Activated CD4-positive, alpha-beta T cell treated with anti-CD3 and anti-CD28 coated beads, Interleukin-2, amount 50 U/mL, for 48 hours (primary cell): ENCODE data around the gene PTPRCAP.
A peak's percentile ranks its signal among the peaks of the same experiment; 100 is the strongest.

Experiments
- DNase-seq, 2 experiments: peaks; one replicate each; pipeline ENCODE4 v3.0.0-alpha.2; 2020

The PTPRCAP gene

DNA sequence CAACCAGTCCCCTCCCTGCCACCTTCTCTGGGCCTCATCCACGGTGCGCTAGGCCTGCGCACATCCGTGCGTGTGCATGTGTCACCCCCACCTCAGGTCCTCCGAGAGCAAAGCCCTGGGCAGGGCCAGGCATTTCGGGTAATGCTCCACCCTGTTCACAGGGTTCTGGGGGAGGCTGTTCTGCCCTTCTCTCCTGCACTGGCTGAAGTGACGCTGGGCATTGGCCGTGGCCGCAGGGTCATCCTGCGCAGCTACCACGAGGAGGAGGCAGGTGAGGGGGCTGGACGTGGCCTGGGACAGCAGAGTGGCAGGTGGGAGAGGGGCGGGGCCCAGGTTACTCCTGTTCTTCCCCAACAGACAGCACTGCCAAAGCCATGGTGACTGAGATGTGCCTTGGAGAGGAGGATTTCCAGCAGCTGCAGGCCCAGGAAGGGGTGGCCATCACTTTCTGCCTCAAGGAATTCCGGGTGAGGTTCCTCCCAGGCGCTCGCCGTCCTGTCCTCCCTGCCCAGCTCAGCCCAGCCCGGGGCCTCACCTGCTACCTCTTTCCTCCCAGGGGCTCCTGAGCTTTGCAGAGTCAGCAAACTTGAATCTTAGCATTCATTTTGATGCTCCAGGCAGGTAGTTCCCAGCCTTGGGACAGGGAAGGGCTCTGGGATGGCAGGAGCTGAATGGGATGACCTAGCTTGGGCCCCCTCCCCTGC, 41.8 kb downstream of the PTPRCAP start:
- no peak for DNase-seq

DNA sequence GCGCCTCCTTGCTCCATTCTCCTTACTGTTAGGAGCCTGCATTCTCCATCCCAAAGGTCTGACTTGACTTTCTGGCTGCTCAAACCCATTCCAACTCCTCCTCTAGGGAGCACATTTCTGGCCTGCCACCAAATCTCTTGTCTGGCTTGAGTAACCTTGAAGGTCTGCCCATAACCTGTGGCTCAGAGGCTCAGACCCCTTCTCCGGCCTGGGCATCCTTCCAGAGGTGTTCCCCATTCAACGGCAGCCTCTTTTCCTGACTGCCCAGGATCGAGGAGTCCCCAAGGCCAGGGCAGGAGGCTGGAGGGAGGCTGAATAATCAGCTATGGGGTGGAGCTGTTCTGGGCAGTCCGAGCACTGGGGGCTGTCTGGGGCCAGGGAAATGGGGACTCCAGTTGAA, 43.5 kb downstream of the PTPRCAP start:
- no peak for DNase-seq

DNA sequence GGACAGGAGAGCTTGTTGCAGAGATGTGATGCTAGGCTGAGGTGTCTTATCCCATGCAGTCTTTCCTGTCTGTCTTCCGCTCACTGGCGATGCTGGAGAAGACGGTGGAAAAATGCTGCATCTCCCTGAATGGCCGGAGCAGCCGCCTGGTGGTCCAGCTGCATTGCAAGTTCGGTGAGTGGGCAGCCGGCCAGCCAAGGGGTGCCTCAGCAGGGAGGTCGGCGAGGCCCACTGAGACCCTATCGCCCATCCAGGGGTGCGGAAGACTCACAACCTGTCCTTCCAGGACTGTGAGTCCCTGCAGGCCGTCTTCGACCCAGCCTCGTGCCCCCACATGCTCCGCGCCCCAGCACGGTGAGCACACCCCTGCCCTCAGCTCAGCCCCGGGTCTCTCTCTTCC, 44.0 kb downstream of the PTPRCAP start:
- DNase-seq, result no peak

DNA sequence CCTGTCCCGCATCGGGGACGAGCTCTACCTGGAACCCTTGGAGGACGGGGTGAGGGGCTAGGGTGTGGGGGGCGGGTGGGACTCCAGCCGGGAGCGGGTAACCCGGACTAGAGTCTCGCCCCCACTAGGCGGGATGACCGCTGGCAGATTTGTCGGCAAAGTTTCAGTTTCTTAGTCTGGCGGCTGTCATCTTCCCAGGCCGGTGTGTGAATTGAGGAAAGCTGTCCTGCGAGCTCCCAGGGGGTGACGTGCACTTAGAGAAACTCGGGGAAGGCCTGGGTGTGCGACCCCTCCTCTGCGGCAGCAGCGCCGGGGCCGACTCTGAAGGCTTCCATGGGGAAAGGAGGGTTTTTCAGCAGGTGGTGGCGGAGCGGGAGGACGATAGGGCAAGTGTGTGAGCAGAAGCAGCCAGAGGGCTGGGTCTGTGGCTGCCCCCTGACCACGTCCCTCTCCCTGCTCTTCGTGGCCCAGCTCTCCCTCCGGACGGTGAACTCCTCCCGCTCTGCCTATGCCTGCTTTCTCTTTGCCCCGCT, 45.2 kb downstream of the PTPRCAP start:
- DNase-seq, result no peak

DNA sequence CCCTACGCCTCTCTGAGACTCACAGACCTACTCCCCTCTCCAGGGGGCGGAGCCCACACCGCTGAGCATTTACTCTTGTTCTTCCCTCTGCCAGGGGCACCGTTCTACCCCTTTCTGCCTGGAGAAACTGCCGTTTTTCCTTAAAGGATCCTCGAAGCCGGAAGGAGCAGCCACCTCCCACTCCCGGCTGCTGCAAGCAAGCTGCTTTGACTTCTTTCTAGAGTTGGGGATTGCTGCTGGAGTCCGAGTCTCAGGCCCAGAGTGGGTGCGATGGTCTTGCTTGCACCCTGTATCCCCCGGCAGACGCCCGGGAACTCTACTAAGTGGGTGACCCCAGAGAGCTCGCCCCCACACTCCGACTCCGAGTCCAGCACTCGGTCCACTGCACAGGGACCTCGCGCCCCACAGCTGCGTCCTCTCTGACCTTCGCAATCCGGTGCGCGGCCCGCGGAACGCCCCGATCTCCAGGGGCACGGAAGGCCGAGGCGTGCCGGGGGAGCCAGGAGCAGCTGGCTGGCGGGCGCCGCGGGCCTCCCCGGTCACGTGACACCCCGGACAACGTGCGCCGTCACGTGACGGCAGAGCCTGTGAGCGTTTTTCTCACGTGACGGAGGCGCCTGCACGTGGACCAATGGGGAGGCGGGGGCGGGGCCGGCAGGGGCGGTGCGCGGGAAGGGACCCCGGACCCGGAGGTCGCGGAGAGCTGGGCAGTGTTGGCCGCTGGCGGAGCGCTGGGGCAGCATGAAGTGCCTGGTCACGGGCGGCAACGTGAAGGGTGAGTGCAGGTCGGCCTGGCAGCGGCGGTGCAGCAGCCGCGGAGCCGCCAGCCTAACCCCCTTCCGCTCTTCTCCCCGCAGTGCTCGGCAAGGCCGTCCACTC, 45.9 kb downstream of the PTPRCAP start, which contains the start of gene RAD9A:
TSS of gene RAD9A (plus strand) at position 683 of the 879 bp plus-strand sequence. CDS start at position 742, 59 bp downstream.
- peak; percentile 93 to 94 for DNase-seq

DNA sequence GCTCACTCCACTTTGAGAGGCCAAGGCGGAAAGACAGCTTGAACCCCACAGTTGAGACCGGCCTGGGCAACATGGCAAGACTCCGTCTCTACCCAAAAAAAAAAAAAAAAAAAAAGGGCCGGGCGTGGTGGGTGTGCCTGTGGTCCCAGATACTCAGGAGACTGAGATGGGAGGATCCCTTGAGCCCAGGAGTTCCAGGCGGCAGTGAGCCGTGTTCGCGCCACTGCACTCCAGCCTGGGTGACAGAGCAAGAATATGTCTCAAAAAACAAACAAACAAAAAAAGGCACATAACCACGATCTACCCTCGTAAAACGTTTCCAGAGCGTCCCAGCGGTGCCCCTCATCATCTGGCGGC, 46.6 kb downstream of the PTPRCAP start:
- no peak for DNase-seq

DNA sequence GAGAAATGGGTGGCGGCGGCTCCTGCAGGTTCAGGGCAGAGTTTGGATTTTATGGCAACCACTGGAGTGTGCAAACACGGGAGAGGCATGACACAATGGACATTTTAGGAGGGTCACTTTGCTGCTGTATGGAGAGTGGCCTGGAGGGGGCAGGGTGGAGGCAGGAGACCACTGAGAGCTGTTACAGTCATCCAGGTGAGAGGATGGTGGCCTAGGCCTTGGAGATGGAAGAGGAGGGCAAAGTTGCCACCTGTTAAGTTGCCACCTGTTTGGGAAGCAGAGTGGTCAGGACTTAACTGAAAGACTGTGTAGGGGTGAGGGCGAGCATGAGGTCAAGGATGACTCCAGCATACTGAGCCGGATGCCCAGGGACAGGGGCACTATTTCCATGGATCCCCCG, 48.0 kb downstream of the PTPRCAP start:
- peak; percentile 60 to 76 for DNase-seq

DNA sequence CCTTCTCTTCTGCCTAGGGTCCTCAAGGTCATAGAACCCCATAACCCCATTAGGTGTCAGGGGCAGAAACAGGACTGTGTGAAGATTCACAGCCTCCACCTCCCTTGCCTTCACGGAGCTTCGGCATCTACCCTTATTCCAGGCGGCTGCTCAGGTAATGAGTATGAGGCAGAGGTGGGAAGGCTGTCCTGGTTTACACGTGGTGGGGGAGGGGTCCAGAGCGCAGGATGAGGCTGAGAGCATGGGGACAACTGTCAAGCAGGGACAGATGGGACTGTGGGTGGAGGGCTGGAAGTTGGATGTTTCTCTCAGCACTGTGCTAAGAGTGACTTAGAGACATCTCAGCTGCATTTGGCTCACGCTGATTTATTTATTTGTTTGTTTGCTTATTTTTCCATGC, 50.0 kb downstream of the PTPRCAP start:
- no peak for DNase-seq

DNA sequence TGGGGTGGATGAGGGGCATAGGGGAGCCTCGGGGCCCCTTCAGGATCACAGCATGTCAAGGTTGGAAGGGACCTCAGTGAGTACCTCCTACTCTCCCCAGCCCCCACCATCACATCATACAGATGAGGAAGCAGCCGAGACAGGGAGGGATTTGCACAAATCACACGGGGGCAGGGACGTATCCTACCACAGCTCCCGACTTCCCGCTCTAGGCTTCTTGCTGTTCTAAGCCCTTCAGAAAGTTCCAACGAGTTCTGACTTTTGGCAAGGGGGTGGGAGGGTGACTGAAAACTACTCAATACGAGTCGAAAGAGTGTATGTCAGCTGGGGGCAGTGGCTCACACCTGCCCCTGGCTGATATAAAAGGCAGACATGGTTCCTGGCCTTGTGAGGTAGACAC, 50.4 kb downstream of the PTPRCAP start:
- no peak for DNase-seq
